ENCODE results near the gene SMARCB1. TPM values are rescaled to one million over a fixed set of nuclear protein-coding genes. Genes with fewer than 3 reads are reported as not detected.

SMARCB1 gene
- total and polyA plus RNA-seq, 2 experiments from 2014 or later = 114 to 132 TPM

DNA sequence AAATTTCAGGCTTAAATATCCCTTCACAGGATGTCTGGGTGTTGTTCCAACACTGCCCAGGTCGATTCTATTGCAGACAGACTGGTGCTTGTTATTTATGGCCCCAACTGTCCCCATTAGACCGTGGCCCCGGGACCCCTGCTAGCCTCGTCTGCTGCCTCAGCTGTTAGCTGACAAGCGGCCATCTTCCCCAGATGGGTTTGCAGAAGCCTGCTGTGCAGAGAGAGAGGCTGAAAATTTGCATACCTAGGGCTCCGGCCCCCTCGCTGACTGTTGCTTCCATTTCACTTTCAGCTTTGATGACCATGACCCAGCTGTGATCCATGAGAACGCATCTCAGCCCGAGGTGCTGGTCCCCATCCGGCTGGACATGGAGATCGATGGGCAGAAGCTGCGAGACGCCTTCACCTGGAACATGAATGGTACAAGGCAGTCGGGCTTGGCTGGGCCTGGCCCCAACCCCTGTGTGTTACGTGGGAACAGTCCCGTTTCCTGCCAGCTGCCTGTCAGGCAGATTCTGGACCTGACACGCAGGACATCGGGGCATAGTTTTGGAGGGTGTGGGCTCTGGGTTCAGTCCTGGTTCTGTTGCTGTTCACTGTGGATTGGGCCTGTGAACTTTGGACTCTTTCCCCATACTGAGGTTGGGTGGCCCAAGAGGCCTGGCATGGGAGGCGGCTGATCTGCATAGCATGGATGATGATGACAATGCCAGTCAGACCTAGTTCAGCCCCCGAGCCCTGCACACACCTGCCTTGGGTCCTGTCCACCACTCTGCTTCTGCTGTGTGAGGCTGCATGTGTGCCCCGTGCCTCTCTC lies 16.4 kb downstream of the SMARCB1 start:
- TF ChIP-seq EZH2phosphoT487 (IDR thresholded peaks at IDR 0.05; ENCODE audit: unreplicated experiment) = no peak
- TF ChIP-seq, protein P1, sequence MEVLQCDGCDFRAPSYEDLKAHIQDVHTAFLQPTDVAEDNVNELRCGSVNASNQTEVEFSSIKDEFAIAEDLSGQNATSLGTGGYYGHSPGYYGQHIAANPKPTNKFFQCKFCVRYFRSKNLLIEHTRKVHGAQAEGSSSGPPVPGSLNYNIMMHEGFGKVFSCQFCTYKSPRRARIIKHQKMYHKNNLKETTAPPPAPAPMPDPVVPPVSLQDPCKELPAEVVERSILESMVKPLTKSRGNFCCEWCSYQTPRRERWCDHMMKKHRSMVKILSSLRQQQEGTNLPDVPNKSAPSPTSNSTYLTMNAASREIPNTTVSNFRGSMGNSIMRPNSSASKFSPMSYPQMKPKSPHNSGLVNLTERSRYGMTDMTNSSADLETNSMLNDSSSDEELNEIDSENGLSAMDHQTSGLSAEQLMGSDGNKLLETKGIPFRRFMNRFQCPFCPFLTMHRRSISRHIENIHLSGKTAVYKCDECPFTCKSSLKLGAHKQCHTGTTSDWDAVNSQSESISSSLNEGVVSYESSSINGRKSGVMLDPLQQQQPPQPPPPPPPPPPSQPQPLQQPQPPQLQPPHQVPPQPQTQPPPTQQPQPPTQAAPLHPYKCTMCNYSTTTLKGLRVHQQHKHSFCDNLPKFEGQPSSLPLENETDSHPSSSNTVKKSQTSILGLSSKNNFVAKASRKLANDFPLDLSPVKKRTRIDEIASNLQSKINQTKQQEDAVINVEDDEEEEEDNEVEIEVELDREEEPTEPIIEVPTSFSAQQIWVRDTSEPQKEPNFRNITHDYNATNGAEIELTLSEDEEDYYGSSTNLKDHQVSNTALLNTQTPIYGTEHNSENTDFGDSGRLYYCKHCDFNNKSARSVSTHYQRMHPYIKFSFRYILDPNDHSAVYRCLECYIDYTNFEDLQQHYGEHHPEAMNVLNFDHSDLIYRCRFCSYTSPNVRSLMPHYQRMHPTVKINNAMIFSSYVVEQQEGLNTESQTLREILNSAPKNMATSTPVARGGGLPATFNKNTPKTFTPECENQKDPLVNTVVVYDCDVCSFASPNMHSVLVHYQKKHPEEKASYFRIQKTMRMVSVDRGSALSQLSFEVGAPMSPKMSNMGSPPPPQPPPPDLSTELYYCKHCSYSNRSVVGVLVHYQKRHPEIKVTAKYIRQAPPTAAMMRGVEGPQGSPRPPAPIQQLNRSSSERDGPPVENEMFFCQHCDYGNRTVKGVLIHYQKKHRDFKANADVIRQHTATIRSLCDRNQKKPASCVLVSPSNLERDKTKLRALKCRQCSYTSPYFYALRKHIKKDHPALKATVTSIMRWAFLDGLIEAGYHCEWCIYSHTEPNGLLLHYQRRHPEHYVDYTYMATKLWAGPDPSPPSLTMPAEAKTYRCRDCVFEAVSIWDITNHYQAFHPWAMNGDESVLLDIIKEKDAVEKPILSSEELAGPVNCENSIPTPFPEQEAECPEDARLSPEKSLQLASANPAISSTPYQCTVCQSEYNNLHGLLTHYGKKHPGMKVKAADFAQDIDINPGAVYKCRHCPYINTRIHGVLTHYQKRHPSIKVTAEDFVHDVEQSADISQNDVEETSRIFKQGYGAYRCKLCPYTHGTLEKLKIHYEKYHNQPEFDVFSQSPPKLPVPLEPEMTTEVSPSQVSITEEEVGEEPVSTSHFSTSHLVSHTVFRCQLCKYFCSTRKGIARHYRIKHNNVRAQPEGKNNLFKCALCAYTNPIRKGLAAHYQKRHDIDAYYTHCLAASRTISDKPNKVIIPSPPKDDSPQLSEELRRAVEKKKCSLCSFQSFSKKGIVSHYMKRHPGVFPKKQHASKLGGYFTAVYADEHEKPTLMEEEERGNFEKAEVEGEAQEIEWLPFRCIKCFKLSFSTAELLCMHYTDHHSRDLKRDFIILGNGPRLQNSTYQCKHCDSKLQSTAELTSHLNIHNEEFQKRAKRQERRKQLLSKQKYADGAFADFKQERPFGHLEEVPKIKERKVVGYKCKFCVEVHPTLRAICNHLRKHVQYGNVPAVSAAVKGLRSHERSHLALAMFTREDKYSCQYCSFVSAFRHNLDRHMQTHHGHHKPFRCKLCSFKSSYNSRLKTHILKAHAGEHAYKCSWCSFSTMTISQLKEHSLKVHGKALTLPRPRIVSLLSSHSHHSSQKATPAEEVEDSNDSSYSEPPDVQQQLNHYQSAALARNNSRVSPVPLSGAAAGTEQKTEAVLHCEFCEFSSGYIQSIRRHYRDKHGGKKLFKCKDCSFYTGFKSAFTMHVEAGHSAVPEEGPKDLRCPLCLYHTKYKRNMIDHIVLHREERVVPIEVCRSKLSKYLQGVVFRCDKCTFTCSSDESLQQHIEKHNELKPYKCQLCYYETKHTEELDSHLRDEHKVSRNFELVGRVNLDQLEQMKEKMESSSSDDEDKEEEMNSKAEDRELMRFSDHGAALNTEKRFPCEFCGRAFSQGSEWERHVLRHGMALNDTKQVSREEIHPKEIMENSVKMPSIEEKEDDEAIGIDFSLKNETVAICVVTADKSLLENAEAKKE (CRISPR knock-in tag; IDR thresholded peaks at IDR 0.05) = no peak
- TF ChIP-seq, protein P2, sequence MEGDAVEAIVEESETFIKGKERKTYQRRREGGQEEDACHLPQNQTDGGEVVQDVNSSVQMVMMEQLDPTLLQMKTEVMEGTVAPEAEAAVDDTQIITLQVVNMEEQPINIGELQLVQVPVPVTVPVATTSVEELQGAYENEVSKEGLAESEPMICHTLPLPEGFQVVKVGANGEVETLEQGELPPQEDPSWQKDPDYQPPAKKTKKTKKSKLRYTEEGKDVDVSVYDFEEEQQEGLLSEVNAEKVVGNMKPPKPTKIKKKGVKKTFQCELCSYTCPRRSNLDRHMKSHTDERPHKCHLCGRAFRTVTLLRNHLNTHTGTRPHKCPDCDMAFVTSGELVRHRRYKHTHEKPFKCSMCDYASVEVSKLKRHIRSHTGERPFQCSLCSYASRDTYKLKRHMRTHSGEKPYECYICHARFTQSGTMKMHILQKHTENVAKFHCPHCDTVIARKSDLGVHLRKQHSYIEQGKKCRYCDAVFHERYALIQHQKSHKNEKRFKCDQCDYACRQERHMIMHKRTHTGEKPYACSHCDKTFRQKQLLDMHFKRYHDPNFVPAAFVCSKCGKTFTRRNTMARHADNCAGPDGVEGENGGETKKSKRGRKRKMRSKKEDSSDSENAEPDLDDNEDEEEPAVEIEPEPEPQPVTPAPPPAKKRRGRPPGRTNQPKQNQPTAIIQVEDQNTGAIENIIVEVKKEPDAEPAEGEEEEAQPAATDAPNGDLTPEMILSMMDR (conservative IDR thresholded peaks at IDR 0.05; ENCODE audit: low read depth in 2 of 2) = no peak
- TF ChIP-seq, protein P3, sequence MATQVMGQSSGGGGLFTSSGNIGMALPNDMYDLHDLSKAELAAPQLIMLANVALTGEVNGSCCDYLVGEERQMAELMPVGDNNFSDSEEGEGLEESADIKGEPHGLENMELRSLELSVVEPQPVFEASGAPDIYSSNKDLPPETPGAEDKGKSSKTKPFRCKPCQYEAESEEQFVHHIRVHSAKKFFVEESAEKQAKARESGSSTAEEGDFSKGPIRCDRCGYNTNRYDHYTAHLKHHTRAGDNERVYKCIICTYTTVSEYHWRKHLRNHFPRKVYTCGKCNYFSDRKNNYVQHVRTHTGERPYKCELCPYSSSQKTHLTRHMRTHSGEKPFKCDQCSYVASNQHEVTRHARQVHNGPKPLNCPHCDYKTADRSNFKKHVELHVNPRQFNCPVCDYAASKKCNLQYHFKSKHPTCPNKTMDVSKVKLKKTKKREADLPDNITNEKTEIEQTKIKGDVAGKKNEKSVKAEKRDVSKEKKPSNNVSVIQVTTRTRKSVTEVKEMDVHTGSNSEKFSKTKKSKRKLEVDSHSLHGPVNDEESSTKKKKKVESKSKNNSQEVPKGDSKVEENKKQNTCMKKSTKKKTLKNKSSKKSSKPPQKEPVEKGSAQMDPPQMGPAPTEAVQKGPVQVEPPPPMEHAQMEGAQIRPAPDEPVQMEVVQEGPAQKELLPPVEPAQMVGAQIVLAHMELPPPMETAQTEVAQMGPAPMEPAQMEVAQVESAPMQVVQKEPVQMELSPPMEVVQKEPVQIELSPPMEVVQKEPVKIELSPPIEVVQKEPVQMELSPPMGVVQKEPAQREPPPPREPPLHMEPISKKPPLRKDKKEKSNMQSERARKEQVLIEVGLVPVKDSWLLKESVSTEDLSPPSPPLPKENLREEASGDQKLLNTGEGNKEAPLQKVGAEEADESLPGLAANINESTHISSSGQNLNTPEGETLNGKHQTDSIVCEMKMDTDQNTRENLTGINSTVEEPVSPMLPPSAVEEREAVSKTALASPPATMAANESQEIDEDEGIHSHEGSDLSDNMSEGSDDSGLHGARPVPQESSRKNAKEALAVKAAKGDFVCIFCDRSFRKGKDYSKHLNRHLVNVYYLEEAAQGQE (IDR thresholded peaks at IDR 0.05; ENCODE audit: unreplicated experiment) = no peak
- TF ChIP-seq JUNB (IDR thresholded peaks at IDR 0.05; ENCODE audit: unreplicated experiment) = no peak
- no peak for TF ChIP-seq NANOG (IDR thresholded peaks at IDR 0.05; ENCODE audit: borderline replicate concordance)
- no peak for TF ChIP-seq CREB1 (CRISPR knock-in tag; IDR thresholded peaks at IDR 0.05; ENCODE audit: low read depth)
- TF ChIP-seq ZNF331 (CRISPR knock-in tag; IDR thresholded peaks at IDR 0.05; ENCODE audit: low read depth) = no peak
- TF ChIP-seq POLR2AphosphoS5 (IDR thresholded peaks at IDR 0.05; ENCODE audit: low read depth) = no peak
- no peak for TF ChIP-seq STAT1 (IDR thresholded peaks at IDR 0.05; ENCODE audit: unreplicated experiment)
- no peak for TF ChIP-seq EZH2 (IDR thresholded peaks at IDR 0.05; ENCODE audit: low read depth, unreplicated experiment)
- TF ChIP-seq, protein P4, sequence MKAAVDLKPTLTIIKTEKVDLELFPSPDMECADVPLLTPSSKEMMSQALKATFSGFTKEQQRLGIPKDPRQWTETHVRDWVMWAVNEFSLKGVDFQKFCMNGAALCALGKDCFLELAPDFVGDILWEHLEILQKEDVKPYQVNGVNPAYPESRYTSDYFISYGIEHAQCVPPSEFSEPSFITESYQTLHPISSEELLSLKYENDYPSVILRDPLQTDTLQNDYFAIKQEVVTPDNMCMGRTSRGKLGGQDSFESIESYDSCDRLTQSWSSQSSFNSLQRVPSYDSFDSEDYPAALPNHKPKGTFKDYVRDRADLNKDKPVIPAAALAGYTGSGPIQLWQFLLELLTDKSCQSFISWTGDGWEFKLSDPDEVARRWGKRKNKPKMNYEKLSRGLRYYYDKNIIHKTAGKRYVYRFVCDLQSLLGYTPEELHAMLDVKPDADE (IDR thresholded peaks at IDR 0.05) = no peak
- no peak for TF ChIP-seq ZNF114 (CRISPR knock-in tag; IDR thresholded peaks at IDR 0.05)
- H3K36me3 Mint-ChIP-seq (ENCODE audit: low read depth) = peaks cover 90% of the 10 kb centered on the region

More for the DNA sequence above, 16.4 kb downstream of the SMARCB1 start:
- H3K27ac ChIP-seq (ENCODE audit: low read depth) = no peak overlapping the region
- Mint-ChIP-seq H3K4me1 (peaks cover 3% of the 10 kb centered on the region; the same call in 1 of the 3 replicates), H3K27me3 (ENCODE audit: insufficient read depth, low read depth, poor library complexity) (no peaks in the 10 kb centered on the region), H3K9me3 (no peaks in the 10 kb centered on the region; the same call in 2 of the 3 replicates), H3K27ac (no peak overlapping the region), H3K4me3 (no peak overlapping the region)
- peaks cover 5% of the 10 kb centered on the region for H4K20me1 ChIP-seq (replicated peaks; ENCODE audit: insufficient read depth)
- ATAC-seq = no peak
- no peak for DNase-seq (ENCODE audit: low spot score)
- H2AFZ ChIP-seq = no peak overlapping the region
- no peaks in the 10 kb centered on the region for H3K4me1 ChIP-seq (ENCODE audit: insufficient read depth)
- H3K79me2 ChIP-seq (replicated peaks; ENCODE audit: insufficient read depth) = no peaks in the 10 kb centered on the region
- H3K36me3 ChIP-seq (ENCODE audit: insufficient read depth) = peaks cover 37% of the 10 kb centered on the region
- H3K9me2 ChIP-seq (ENCODE audit: insufficient read depth) = no peaks in the 10 kb centered on the region
- H3K4me3 ChIP-seq = no peak overlapping the region
- H3K4me2 ChIP-seq = no peak overlapping the region
- H3F3A ChIP-seq (replicated peaks; ENCODE audit: low read depth) = no peaks in the 10 kb centered on the region; the same call in 1 of the 2 replicates
- no peaks in the 10 kb centered on the region for H3K27me3 ChIP-seq (ENCODE audit: insufficient read depth)

Data from GM23338 (cell line).